Natural killer cell (primary cell): ENCODE results near the gene CLDND2. TPM values are rescaled to one million over a fixed set of nuclear protein-coding genes. Genes with fewer than 3 reads are reported as not detected.

Source experiments
- ATAC-seq, 3 donors: fragments of 150-1000 bp in 2 of 3; fragments of 200-7000 bp in 1 of 3; cut with Tn5 transposase; 1 replicate in 1 of 3; 2 replicates in 2 of 3; pipeline ENCODE4 v1.10.0; 2021; ENCODE audit warnings: mild to moderate bottlenecking in 2 of 3, moderate library complexity in 2 of 3
- DNase-seq, 2 donors: peaks; one replicate each; pipeline versions ENCODE4 v3.0.0 to v3.0.0-alpha.2; 2013 to 2021; ENCODE audit warnings: mixed read lengths in 1 of 2
- H3K27ac ChIP-seq: one replicate; pipeline ENCODE4 v1.5.1; 2013; ENCODE audit warnings: mild to moderate bottlenecking, low read length
- H3K27me3 ChIP-seq: one replicate; pipeline ENCODE4 v1.6.1; 2013; ENCODE audit warnings: low read length; ENCODE audit not compliant: control insufficient read depth, insufficient read depth
- H3K36me3 ChIP-seq: one replicate; pipeline ENCODE4 v1.6.1; 2013; ENCODE audit warnings: low read length; ENCODE audit not compliant: control insufficient read depth, insufficient read depth
- H3K4me1 ChIP-seq: one replicate; pipeline ENCODE4 v1.6.1; 2013; ENCODE audit warnings: low read length; ENCODE audit not compliant: control insufficient read depth, insufficient read depth
- H3K4me3 ChIP-seq: one replicate; pipeline ENCODE4 v1.5.1; 2013; ENCODE audit warnings: low read length
- H3K9me3 ChIP-seq: one replicate; pipeline ENCODE4 v1.6.1; 2013; ENCODE audit warnings: low read length; ENCODE audit not compliant: control insufficient read depth, insufficient read depth
- H3K27ac Mint-ChIP-seq, 2 donors: one replicate each; pipeline ENCODE4 v1.8.0; 2022; ENCODE audit warnings: mild to moderate bottlenecking in 2 of 2, mixed read lengths in 2 of 2, moderate library complexity in 1 of 2
- H3K27me3 Mint-ChIP-seq, 2 donors: one replicate each; pipeline ENCODE4 v1.8.0; 2022; ENCODE audit warnings: low read depth in 2 of 2, mixed read lengths in 2 of 2
- H3K36me3 Mint-ChIP-seq: one replicate; pipeline ENCODE4 v1.8.0; 2022; ENCODE audit warnings: mixed read lengths
- H3K4me1 Mint-ChIP-seq, 2 donors: one replicate each; pipeline ENCODE4 v1.8.0; 2022; ENCODE audit warnings: mixed read lengths in 2 of 2
- H3K4me3 Mint-ChIP-seq: one replicate; pipeline ENCODE4 v1.8.0; 2022; ENCODE audit warnings: mild to moderate bottlenecking, moderate library complexity, mixed read lengths
- H3K9me3 Mint-ChIP-seq, 2 donors: one replicate each; pipeline ENCODE4 v1.8.0; 2022; ENCODE audit warnings: mixed read lengths in 2 of 2
- CTCF ChIP-seq: fragments of 200-600 bp; IDR thresholded peaks from one replicate; pipeline ENCODE4 v1.8.0; 2022; ENCODE audit warnings: antibody characterized with exemption
- WGBS: methylation state at CpG from one replicate; pipeline ENCODE4 v1.1.7; 2013; ENCODE audit warnings: missing lambda C conversion rate; ENCODE audit not compliant: insufficient coverage; 5-methylcytosine and 5-hydroxymethylcytosine counted together
- intact Hi-C: fragments of 100-400 bp; cut with micrococcal nuclease; formaldehyde crosslinking; loops from one replicate; pipeline ENCODE4 v1.14.2; 2022
- total RNA-seq, 4 donors: library from RNA; stranded (reverse); fragments of 120-200 nt in 1 of 4; gene quantifications; one replicate each; pipeline versions ENCODE4 v1.2.3 to v1.2.4, GENCODE V29; 2013 to 2022

The CLDND2 gene
- total RNA-seq, 3 donors from 2014 or later (not counting 1 experiment from before 2014, with no cell fraction given), result 72.8 to 83.2 (median 75.3) TPM

DNA sequence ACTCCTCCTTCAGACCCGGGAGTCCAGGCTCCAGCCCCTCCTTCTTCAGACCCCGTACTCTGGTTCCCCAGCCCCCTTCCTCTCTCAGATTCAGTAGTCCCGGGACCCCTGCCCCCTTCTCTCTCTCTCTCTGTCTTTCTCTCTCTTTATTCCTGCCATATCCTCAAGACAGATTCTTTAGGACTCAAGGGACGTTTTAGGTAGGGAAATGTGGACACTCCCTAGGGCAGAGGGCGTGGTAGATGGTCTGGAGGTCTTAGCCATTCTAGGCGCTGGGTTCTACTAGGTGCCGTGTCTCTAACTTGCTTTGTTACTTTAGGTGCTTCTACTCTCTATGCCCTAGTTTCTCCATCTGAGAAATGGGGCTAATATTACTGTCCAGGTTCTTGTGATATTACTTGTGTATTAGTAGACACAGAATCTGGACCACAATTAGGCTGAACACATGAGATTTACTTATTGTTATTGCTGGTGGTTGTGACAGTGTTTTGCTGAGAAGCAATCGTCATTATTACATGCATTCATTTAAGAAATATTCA is 22.3 kb upstream of the CLDND2 start:
- H3K4me3 Mint-ChIP-seq, result peak overlapping the region; percentile 97
- Histone ChIP-seq H3K4me1 (peaks cover 85% of the 10 kb centered on the region), H3K27ac (peak overlapping the region; percentile 77), H3K36me3 (no peaks in the 10 kb centered on the region), H3K9me3 (no peaks in the 10 kb centered on the region), H3K27me3 (no peaks in the 10 kb centered on the region), H3K4me3 (peak overlapping the region; percentile 32)
- H3K36me3 Mint-ChIP-seq, result no peaks in the 10 kb centered on the region
- peaks cover 77 to 85% of the 10 kb centered on the region in 2 donors for H3K4me1 Mint-ChIP-seq
- no peak for ATAC-seq
- peak overlapping the region; percentile 96 to 98 for H3K27ac Mint-ChIP-seq
- no peak for DNase-seq
- H3K27me3 Mint-ChIP-seq, result no peaks in the 10 kb centered on the region
- intact Hi-C loops, result no loop called here
- no peaks in the 10 kb centered on the region for H3K9me3 Mint-ChIP-seq
- WGBS, result 55% methylated on average over 7 of the region's 8 CpGs
- TF ChIP-seq CTCF, result no peak

DNA sequence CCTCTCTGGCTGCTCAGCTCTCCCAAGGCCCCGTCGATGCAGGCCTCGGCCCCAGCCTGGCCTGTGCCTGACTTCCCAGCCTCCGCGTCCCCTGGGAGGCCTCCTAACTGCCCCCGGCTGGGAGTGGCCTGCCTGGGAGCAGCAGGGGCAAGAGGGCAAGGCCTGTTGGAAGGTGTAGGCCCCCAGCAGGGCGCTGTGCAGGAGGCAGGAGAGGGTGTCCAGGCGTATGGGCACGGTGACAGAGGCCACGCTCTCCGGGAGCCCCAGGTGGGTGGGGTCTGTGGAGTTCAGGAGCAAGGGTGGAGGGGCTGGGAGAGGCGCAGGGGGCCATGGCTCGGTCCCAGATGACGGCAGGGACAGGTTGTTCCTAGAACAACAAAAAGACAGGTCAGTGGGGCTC is 20.3 kb upstream of the CLDND2 start:
- Histone ChIP-seq H3K4me1 (peaks cover 74% of the 10 kb centered on the region), H3K36me3 (no peaks in the 10 kb centered on the region), H3K27me3 (no peaks in the 10 kb centered on the region), H3K9me3 (no peaks in the 10 kb centered on the region), H3K27ac (peak overlapping the region; percentile 86), H3K4me3 (peak overlapping the region; percentile 84)
- no peaks in the 10 kb centered on the region for H3K27me3 Mint-ChIP-seq
- TF ChIP-seq CTCF, result no peak
- peak overlapping the region; percentile 96 to 98 for H3K27ac Mint-ChIP-seq
- DNase-seq (no peak), ATAC-seq (no peak)
- H3K4me3 Mint-ChIP-seq, result peak overlapping the region; percentile 97
- intact Hi-C loops, result no loop called here
- no peaks in the 10 kb centered on the region for H3K9me3 Mint-ChIP-seq
- peaks cover 69 to 73% of the 10 kb centered on the region in 2 donors for H3K4me1 Mint-ChIP-seq
- H3K36me3 Mint-ChIP-seq, result no peaks in the 10 kb centered on the region
- WGBS, result 71% methylated on average over 14 of the region's 14 CpGs

DNA sequence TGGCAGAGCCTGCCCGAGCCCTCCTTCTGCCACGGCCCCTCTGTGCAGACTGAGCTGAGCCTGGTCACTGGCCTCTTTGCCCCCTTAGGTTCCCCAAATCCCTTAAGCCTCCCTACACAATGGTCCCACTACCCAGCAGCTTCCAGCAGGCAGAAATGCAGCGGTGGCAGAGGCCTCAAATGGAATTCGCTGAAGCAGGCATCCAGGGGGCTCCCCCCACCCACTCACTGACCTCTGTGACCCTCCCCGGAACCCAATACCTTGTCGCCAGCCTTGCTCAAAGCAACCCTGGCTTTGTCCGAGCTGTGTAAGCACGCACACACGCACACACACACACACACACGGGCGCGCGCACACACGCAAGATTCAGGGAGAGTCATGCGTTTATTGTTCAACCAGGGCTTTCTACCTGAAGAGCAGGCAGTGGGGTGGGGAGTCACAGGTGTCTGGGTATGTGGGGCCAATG is 19.2 kb upstream of the CLDND2 start, which contains the start of gene LIM2:
Gene LIM2, minus strand, starts transcription at position 51 of the 466 bp plus-strand sequence. CDS start 531 bp downstream, outside the sequence.
- 63% methylated on average over 15 of the region's 15 CpGs for WGBS
- peak within 1 kb of the TSS; percentile 96 to 98 for H3K27ac Mint-ChIP-seq
- peak within 1 kb of the TSS; percentile 97 for H3K4me3 Mint-ChIP-seq
- H3K4me1 Mint-ChIP-seq, result peaks cover 62 to 75% of the 10 kb centered on the region in 2 donors
- H3K9me3 Mint-ChIP-seq, result no peaks in the 10 kb centered on the region
- H3K27me3 ChIP-seq, result no peaks in the 10 kb centered on the region
- ATAC-seq (peak in 1 of 3 donors; percentile 13), DNase-seq (no peak)
- H3K36me3 Mint-ChIP-seq, result no peaks in the 10 kb centered on the region
- peaks cover 67% of the 10 kb centered on the region for H3K4me1 ChIP-seq
- no peaks in the 10 kb centered on the region for H3K9me3 ChIP-seq
- no peak for TF ChIP-seq CTCF
- peak within 1 kb of the TSS; percentile 84 for H3K4me3 ChIP-seq
- H3K27ac ChIP-seq, result peak within 1 kb of the TSS; percentile 86
- intact Hi-C loops, result loop anchor here (1.0 kb wide), 1 partner anchor 15 kb away; no protein-coding TSS in a partner anchor
- H3K36me3 ChIP-seq, result no peaks in the 10 kb centered on the region
- no peaks in the 10 kb centered on the region for H3K27me3 Mint-ChIP-seq
